KOPT-K1 (cell line): ENCODE results near the gene L1TD1.
"Not testable (repeated sequence)": the region's sequence is repeated elsewhere in the genome, so short reads cannot be mapped to it uniquely, and the experiment has no call there.

Experiments
- H3K27ac ChIP-seq: fragments of 200-600 bp; sonication (generic); 2 replicates; pipeline ENCODE4 v1.5.1; 2016; ENCODE audit warnings: antibody characterized with exemption, mild to moderate bottlenecking, low read depth, low read length; ENCODE audit not compliant: poor library complexity, severe bottlenecking
- H3K36me3 ChIP-seq: fragments of 200-600 bp; sonication (generic); 2 replicates; pipeline ENCODE4 v1.5.1; 2017; ENCODE audit warnings: antibody characterized with exemption, mild to moderate bottlenecking, low read length, moderate library complexity; ENCODE audit not compliant: insufficient read depth
- H3K9me3 ChIP-seq: fragments of 200-600 bp; sonication (generic); 2 replicates; pipeline ENCODE4 v1.5.1; 2017; ENCODE audit warnings: antibody characterized with exemption, low read length, mild to moderate bottlenecking; ENCODE audit not compliant: insufficient read depth, poor library complexity, severe bottlenecking

The L1TD1 gene

GRCh38 chr1:62184336-62184735, 10.3 kb upstream of the L1TD1 start:
- no peaks in the 10 kb centered on the region for H3K9me3 ChIP-seq
- H3K27ac ChIP-seq, result no peak overlapping the region
- H3K36me3 ChIP-seq, result no peaks in the 10 kb centered on the region

GRCh38 chr1:62185233-62185632, 9.4 kb upstream of the L1TD1 start:
- H3K27ac ChIP-seq, H3K9me3 ChIP-seq, H3K36me3 ChIP-seq: not testable (repeated sequence)

- no peaks in the 10 kb centered on the region for H3K9me3 ChIP-seq
- H3K27ac ChIP-seq, result no peak overlapping the region
- H3K36me3 ChIP-seq, result no peaks in the 10 kb centered on the region
Measured at GRCh38 chr1:62185677-62186076, 9.0 kb upstream of the L1TD1 start.

GRCh38 chr1:62187548-62187947, 7.1 kb upstream of the L1TD1 start:
- Histone ChIP-seq H3K27ac (no peak overlapping the region), H3K36me3 (no peaks in the 10 kb centered on the region), H3K9me3 (no peaks in the 10 kb centered on the region)

- Histone ChIP-seq H3K9me3 (no peaks in the 10 kb centered on the region), H3K36me3 (no peaks in the 10 kb centered on the region), H3K27ac (no peak overlapping the region)
Measured at GRCh38 chr1:62188111-62188510, 6.5 kb upstream of the L1TD1 start.

GRCh38 chr1:62196086-62196690, 1.5 kb downstream of the L1TD1 start:
- H3K36me3 ChIP-seq, result no peaks in the 10 kb centered on the region
- no peaks in the 10 kb centered on the region for H3K9me3 ChIP-seq
- no peak overlapping the region for H3K27ac ChIP-seq

- H3K9me3 ChIP-seq, result no peaks in the 10 kb centered on the region
- no peak overlapping the region for H3K27ac ChIP-seq
- H3K36me3 ChIP-seq, result no peaks in the 10 kb centered on the region
Measured at GRCh38 chr1:62198069-62198780, 3.6 kb downstream of the L1TD1 start.

GRCh38 chr1:62198781-62199125, 4.1 kb downstream of the L1TD1 start:
- no peak overlapping the region for H3K27ac ChIP-seq

GRCh38 chr1:62207187-62207586, 12.5 kb downstream of the L1TD1 start:
- H3K27ac ChIP-seq, result no peak overlapping the region
- no peaks in the 10 kb centered on the region for H3K36me3 ChIP-seq
- peaks cover 12% of the 10 kb centered on the region for H3K9me3 ChIP-seq

More at GRCh38 chr1:62198781-62199125, 4.1 kb downstream of the L1TD1 start:
- Histone ChIP-seq H3K9me3 (no peaks in the 10 kb centered on the region), H3K36me3 (no peaks in the 10 kb centered on the region)

GRCh38 chr1:62208087-62208486, 13.4 kb downstream of the L1TD1 start:
- Histone ChIP-seq H3K27ac (no peak overlapping the region), H3K9me3 (peaks cover 12% of the 10 kb centered on the region), H3K36me3 (no peaks in the 10 kb centered on the region)

GRCh38 chr1:62208970-62209369, 14.3 kb downstream of the L1TD1 start:
- Histone ChIP-seq H3K9me3 (peaks cover 12% of the 10 kb centered on the region), H3K36me3 (no peaks in the 10 kb centered on the region), H3K27ac (no peak overlapping the region)

GRCh38 chr1:62209931-62210595, 15.4 kb downstream of the L1TD1 start:
- Histone ChIP-seq H3K27ac (no peak overlapping the region), H3K36me3 (no peaks in the 10 kb centered on the region), H3K9me3 (peaks cover 12% of the 10 kb centered on the region)

- Histone ChIP-seq H3K27ac (no peak overlapping the region), H3K9me3 (peaks cover 12% of the 10 kb centered on the region), H3K36me3 (no peaks in the 10 kb centered on the region)
Measured at GRCh38 chr1:62210960-62211359, 16.3 kb downstream of the L1TD1 start.

GRCh38 chr1:62212411-62212810, 17.8 kb downstream of the L1TD1 start:
- H3K9me3 ChIP-seq, result peaks cover 12% of the 10 kb centered on the region
- H3K36me3 ChIP-seq, result no peaks in the 10 kb centered on the region
- no peak overlapping the region for H3K27ac ChIP-seq

- peaks cover 12% of the 10 kb centered on the region for H3K9me3 ChIP-seq
- H3K36me3 ChIP-seq, result no peaks in the 10 kb centered on the region
Measured at GRCh38 chr1:62213075-62213914, 18.6 kb downstream of the L1TD1 start.

More at GRCh38 chr1:62213075-62213914, 18.6 kb downstream of the L1TD1 start:
- H3K27ac ChIP-seq, result no peak overlapping the region
